ENCODE data around the gene PRSS57. TPM values are rescaled to one million over a fixed set of nuclear protein-coding genes. Genes with fewer than 3 reads are reported as not detected.

PRSS57 gene
- total RNA-seq, 4 donors from 2014 or later, result 0.32 TPM; not detected in 3

GRCh38 chr19:688992-689391 lies 6.3 kb downstream of the PRSS57 start:
- WGBS, 2 donors, result 75 to 93% methylated on average over 17 of the region's 17 CpGs
- H3K4me3 ChIP-seq (ENCODE audit: low read depth, poor library complexity, severe bottlenecking), result no peak overlapping the region
- intact Hi-C loops (cut with DNase I; ENCODE audit: low total_unique reads), result no loop called here
- DNase-seq (ENCODE audit: low spot score in 2 of 2), result no peak
- no peak for TF ChIP-seq POLR2A (IDR thresholded peaks at IDR 0.05)
- TF ChIP-seq CTCF (IDR thresholded peaks at IDR 0.05), result no peak

- TF ChIP-seq POLR2A (IDR thresholded peaks at IDR 0.05), result no peak
- no peak for TF ChIP-seq CTCF (IDR thresholded peaks at IDR 0.05)
- 45 to 75% methylated on average over 15 of the region's 15 CpGs for WGBS, 2 donors
- intact Hi-C loops (cut with DNase I; ENCODE audit: low total_unique reads), result no loop called here
- no peak overlapping the region for H3K4me3 ChIP-seq (ENCODE audit: low read depth, poor library complexity, severe bottlenecking)
- no peak for DNase-seq (ENCODE audit: low spot score in 2 of 2)
These were observed 7.0 kb downstream of the PRSS57 start for GRCh38 chr19:688214-688613.

GRCh38 chr19:687569-688166 lies 7.6 kb downstream of the PRSS57 start:
- 86 to 91% methylated on average over 11 of the region's 11 CpGs for WGBS, 2 donors
- intact Hi-C loops (cut with DNase I; ENCODE audit: low total_unique reads), result no loop called here
- no peak for DNase-seq (ENCODE audit: low spot score in 2 of 2)
- TF ChIP-seq POLR2A (IDR thresholded peaks at IDR 0.05), result no peak
- TF ChIP-seq CTCF (IDR thresholded peaks at IDR 0.05), result no peak
- H3K4me3 ChIP-seq (ENCODE audit: low read depth, poor library complexity, severe bottlenecking), result no peak overlapping the region

GRCh38 chr19:686589-687297 lies 8.5 kb downstream of the PRSS57 start:
- TF ChIP-seq CTCF (IDR thresholded peaks at IDR 0.05) (no peak), POLR2A (IDR thresholded peaks at IDR 0.05) (no peak)
- no peak for DNase-seq (ENCODE audit: low spot score in 2 of 2)
- intact Hi-C loops (cut with DNase I; ENCODE audit: low total_unique reads), result no loop called here
- H3K4me3 ChIP-seq (ENCODE audit: low read depth, poor library complexity, severe bottlenecking), result no peak overlapping the region
- WGBS, 2 donors, result 76 to 85% methylated on average over 10 to 17 of the region's 17 CpGs

DNA sequence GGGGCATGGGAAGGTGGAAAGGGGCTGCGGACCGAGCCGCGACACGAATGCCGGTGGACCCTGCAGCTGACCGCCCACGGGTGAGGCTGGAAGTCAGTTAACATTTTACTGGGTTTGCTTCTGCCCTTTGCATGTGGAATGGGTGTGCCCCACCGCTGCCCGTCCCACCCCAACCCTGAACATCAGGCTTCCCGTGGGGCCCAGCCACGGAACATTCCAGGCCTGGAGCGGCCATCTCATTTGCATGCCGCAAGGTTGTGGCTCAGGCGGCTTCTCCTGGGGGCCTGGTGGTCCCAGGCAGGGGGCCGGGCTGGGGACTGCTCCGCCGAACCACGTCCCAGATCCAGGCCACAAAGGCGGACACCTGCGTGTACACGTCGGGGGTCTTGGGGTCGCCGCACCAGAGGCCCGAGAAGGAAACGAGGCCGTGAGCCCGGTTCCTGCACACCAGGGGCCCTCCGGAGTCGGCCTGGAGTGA lies 9.8 kb downstream of the PRSS57 start:
- H3K4me3 ChIP-seq (ENCODE audit: low read depth, poor library complexity, severe bottlenecking), result no peak overlapping the region
- DNase-seq (ENCODE audit: low spot score in 2 of 2), result no peak
- TF ChIP-seq POLR2A (IDR thresholded peaks at IDR 0.05) (no peak), CTCF (IDR thresholded peaks at IDR 0.05) (no peak)
- intact Hi-C loops (cut with DNase I; ENCODE audit: low total_unique reads), result no loop called here
- 82 to 84% methylated on average over 29 to 31 of the region's 31 CpGs for WGBS, 2 donors
